CD4-positive, alpha-beta T cell treated with Interleukin-6 for 4 hours (primary cell): Measurements from ENCODE around the gene TRIM60.
"Not testable (repeated sequence)": the region's sequence is repeated elsewhere in the genome, so short reads cannot be mapped to it uniquely, and the experiment has no call there.

Source experiments
- DNase-seq: peaks from one replicate; pipeline ENCODE4 v3.0.0-alpha.2; 2020; ENCODE audit warnings: mixed read lengths

The TRIM60 gene

DNA sequence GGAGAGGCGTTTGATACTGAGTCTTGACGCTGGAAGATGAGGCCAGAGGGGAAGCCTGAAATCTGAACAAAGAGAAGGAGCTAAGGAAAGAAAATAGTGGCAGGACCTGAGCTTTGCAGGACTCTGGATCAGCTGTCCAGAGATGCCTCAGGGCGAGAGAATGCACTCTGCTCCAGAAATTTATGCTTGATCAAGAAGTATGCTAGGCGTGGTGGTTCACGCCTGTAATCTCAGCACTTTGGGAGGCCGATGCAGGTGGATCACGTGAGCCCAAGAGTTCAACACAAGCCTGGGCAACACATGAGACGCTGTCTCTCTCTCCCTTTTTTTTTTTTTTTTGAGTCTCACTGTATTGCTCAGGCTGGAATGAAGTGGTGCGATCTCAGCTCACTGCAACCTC, 23.8 kb downstream of the TRIM60 start:
- no peak for DNase-seq

DNA sequence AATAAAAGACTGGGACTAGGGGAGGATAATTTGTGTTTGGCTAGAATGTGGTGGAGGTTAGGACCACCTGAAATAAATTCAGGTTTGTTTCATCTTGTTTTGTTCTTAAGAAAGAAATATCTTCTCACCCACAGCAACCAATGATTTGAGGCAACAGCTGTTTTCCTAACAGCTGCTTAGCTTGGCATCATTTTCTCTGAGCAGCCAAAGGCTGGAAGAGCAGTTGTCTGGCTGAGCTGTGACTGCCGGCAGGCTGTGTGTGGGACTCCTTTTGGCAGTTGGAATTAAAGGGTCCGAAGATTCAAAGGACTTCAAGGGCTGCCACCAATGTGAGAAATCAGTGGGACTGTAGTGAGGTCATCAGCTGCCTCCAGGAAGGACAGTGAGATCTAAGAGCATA, 26.9 kb downstream of the TRIM60 start:
- no peak for DNase-seq

DNA sequence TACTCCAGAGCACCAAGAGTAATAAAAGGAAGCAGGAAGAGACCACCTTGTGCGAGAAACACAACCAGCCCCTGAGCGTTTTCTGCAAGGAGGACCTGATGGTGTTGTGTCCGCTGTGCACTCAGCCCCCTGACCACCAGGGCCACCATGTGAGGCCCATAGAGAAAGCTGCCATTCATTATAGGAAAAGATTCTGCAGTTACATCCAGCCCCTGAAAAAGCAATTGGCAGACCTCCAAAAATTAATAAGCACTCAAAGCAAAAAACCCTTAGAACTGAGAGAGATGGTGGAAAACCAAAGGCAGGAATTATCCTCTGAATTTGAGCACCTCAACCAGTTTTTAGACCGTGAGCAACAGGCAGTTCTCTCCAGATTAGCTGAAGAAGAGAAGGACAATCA, 27.6 kb downstream of the TRIM60 start:
- no peak for DNase-seq

DNA sequence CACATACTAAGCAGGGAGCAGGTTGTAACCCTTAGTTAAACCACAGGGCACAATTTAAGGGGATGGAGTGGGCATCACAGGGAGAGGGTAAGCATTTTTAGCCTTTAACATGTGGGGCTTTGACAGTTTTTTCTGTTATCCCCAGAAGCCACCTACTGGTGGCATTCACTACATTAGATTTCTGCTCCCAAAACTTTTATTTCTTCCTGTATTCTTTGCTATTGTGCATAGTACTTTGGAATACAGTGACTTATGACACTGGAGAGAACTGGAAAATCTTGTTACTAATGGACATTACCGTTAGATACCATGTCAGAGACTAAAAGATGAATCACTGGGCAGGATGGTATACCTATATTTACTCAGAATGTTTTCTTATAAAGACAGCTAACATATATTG, 29.1 kb downstream of the TRIM60 start:
- DNase-seq: no peak

DNA sequence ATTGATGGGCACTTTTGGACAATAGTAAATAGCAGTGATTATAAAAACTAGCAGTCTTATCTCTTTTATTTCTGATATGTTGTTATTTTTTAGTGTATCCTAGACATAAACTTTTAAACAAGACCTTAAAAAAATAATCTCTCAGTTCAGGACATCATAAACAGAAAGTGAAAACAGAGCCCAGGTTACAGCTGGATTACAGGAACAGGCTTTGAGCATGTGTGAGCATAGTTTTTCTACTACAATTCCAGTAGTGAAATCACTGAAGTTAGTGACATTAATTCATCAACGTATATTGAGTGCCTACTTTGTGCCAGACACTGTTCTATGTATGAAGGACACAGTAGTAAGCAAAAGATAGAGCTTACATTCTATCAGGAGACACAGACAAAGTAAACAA, 38.8 kb downstream of the TRIM60 start:
- no peak for DNase-seq

DNA sequence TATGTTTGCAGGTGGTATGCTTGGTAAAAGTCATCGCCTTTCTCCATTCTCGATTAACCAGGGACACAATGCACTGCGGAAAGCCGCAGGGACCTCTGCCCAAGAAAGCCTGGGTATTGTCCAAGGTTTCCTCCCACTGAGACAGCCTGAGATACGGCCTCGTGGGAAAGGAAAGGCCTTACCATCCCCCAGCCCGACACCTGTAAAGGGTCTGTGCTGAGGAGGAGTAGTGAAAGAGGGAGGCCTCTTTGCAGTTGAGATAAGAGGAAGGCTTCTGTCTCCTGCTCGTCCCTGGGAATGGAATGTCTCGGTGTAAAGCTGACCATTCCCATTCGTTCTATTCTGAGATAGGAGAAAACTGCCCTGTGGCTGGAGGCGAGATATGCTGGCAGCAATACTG, 41.5 kb downstream of the TRIM60 start:
- DNase-seq: not testable (repeated sequence)

DNA sequence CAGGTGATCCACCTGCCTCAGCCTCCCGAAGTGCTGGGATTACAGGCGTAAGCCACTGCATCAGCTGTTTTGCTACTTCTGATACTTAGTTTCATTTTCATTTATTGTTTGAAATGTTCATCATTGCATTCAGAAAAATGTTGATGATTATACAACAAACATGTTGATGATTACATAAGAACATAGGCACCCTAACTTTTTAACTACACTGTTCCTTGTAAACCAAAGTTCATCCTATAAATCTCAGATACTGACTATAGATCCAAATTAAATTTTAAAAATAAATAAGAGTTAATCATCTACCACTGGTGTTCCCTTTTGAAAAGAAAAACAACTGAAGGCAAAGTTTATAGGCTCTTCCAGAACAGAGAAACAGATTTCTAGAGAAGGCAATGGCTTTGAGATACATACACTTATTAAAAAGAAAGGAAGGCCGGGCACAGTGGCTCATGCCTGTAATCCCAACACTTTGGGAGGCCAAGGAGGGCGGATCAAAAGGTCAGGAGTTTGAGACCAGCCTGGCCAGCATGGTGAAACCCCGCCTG, 45.3 kb downstream of the TRIM60 start:
- no peak for DNase-seq

DNA sequence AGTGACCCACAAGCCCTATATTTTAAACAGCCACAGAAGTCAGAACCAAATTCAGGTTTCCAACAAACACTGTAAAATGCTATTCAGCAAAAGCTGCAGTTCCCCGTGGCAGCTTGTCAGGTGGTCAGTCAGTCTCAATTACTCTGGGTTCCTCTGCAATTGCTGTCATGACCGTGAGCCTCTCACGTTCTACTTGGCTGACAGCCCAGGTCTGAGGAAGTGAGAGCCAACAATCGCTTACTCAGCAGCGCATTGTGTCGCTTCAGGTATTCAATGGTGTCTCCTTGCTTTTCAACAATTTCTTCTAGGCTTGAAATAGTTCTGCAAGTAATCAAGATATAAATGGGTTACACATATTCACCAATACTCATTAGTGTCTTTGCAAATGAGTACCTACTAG, 47.7 kb downstream of the TRIM60 start:
- DNase-seq: no peak

DNA sequence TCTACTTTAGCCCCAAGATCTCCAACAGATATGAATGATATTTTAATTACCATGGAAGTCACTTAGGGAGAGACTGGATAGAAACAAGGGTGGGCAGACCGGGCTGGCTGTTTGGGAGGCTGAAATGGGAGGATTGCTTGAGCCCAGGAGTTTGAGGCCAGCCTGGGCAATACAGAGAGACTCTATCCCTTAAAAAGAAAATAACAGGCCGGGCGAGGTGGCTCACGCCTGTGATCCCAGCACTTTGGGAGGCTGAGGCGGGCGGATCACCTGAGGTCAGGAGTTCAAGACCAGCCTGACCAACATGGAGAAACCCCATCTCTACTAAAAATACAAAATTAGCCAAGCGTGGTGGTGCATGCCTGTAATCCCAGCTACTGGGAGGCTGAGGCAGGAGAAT, 53.0 kb downstream of the TRIM60 start:
- DNase-seq: not testable (repeated sequence)

DNA sequence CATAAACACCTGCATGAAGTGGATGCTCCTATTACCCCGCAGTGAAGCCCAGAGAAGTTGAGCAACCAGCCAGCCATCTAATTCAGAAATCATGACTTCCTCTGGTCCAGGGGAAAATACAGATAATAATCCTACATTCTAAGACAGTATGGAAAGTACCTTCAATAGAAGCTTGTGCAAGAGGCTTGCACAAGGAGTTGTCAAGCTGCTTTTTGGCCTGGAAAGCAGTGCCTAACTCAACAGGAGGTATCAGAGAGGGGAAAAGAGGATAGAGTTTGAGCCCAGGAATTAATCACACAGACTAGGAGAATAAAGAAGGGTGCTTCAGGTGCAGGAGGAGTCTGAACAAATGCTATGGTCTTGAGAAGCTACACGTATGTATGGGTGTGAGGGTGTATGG, 54.1 kb downstream of the TRIM60 start:
- DNase-seq: no peak

DNA sequence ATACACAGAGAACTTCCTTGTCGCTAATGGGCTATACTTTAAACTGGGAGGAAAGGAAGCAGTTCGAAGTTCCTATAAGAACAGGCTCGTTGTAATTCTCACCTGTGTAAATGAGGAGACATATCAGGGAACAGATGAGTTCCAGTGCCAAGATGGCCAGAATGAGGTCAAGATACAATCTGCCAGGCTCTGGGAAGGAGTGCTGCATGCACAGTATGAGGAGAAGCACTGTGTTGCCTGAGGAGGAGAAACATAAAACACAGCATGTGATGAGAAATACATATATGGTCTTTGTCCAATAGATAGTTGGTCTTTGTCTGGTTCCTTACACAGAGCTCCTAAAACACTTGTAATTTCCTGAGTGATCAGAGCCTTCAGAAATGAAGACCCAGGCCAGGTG, 56.6 kb downstream of the TRIM60 start:
- no peak for DNase-seq
